ENCODE data around the gene AXIN2.

DNA sequence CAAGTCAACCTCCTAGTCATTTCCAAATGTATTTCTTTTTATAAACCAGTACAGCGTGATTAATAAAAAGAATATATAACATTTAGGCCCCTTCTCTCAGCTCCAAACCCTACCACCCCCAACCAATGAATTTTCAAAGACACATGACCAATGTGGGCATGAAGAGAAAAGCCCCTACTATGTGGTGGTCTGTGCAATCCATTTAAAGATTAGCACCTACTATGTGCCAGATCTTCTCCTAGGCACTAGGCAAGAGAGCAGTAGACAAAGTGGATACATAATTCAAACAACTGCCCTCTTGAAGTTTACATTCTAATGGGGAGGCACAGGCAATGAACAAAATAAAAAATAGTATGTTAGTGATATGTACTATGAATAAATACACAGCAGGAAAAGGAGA is 19.4 kb downstream of the AXIN2 start:
- TF ChIP-seq, protein P1, sequence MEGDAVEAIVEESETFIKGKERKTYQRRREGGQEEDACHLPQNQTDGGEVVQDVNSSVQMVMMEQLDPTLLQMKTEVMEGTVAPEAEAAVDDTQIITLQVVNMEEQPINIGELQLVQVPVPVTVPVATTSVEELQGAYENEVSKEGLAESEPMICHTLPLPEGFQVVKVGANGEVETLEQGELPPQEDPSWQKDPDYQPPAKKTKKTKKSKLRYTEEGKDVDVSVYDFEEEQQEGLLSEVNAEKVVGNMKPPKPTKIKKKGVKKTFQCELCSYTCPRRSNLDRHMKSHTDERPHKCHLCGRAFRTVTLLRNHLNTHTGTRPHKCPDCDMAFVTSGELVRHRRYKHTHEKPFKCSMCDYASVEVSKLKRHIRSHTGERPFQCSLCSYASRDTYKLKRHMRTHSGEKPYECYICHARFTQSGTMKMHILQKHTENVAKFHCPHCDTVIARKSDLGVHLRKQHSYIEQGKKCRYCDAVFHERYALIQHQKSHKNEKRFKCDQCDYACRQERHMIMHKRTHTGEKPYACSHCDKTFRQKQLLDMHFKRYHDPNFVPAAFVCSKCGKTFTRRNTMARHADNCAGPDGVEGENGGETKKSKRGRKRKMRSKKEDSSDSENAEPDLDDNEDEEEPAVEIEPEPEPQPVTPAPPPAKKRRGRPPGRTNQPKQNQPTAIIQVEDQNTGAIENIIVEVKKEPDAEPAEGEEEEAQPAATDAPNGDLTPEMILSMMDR (IDR thresholded peaks at IDR 0.05), result no peak
- no peak for TF ChIP-seq POLR2A (IDR thresholded peaks at IDR 0.05)
